ENCODE data around the gene TTF1.

Gene TTF1, protein sequence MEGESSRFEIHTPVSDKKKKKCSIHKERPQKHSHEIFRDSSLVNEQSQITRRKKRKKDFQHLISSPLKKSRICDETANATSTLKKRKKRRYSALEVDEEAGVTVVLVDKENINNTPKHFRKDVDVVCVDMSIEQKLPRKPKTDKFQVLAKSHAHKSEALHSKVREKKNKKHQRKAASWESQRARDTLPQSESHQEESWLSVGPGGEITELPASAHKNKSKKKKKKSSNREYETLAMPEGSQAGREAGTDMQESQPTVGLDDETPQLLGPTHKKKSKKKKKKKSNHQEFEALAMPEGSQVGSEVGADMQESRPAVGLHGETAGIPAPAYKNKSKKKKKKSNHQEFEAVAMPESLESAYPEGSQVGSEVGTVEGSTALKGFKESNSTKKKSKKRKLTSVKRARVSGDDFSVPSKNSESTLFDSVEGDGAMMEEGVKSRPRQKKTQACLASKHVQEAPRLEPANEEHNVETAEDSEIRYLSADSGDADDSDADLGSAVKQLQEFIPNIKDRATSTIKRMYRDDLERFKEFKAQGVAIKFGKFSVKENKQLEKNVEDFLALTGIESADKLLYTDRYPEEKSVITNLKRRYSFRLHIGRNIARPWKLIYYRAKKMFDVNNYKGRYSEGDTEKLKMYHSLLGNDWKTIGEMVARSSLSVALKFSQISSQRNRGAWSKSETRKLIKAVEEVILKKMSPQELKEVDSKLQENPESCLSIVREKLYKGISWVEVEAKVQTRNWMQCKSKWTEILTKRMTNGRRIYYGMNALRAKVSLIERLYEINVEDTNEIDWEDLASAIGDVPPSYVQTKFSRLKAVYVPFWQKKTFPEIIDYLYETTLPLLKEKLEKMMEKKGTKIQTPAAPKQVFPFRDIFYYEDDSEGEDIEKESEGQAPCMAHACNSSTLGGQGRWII

GRCh38 chr9:132406554-132407122 is at the start of gene TTF1:
TSS of gene TTF1 (minus strand) at chr9:132406840. CDS start at chr9:132402821, 4,019 bp downstream.
- Mint-ChIP-seq H3K4me3 (peak within 1 kb of the TSS; percentile 75), H3K4me1 (peaks cover 59% of the 10 kb centered on the region), H3K27ac (peak within 1 kb of the TSS; percentile 69), H3K9me3 (no peaks in the 10 kb centered on the region), H3K36me3 (peaks cover 17% of the 10 kb centered on the region)
- DNase-seq (ENCODE audit: low spot score in 2 of 2): peak; percentile 78 to 92
- ATAC-seq: peak; percentile 94

DNA sequence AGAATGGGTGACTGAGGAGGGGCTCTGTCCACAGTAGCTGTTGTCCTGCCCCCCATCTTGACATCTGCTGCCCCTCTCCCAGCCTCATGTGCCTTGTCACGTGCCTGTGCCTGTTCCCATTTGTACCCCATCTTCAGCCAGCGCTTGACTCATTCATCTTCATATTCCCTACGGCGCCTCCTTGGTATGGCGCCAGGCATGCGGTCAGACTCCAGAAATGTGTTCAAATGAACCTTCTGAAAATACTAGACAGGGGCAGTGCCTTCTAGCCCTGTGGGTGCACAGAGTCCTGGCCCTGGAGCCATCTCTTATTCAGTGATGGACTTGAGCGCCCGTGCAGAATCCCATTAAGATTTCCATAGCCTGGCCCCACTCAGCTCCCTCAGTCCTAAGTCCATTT is 49.6 kb upstream of the TTF1 start:
- H3K4me3 Mint-ChIP-seq: no peak overlapping the region
- H3K36me3 Mint-ChIP-seq: peaks cover 12% of the 10 kb centered on the region
- H3K4me1 Mint-ChIP-seq: peaks cover 19% of the 10 kb centered on the region
- H3K27ac Mint-ChIP-seq: no peak overlapping the region
- no peak for ATAC-seq
- H3K9me3 Mint-ChIP-seq: no peaks in the 10 kb centered on the region
- DNase-seq (ENCODE audit: low spot score in 2 of 2): no peak

GRCh38 chr9:132451276-132451675 is 44.6 kb upstream of the TTF1 start:
- no peaks in the 10 kb centered on the region for H3K9me3 Mint-ChIP-seq
- ATAC-seq (peak; percentile 100), DNase-seq (ENCODE audit: low spot score in 2 of 2) (peak; percentile 29 to 72)
- no peak overlapping the region for H3K4me3 Mint-ChIP-seq
- H3K36me3 Mint-ChIP-seq: peaks cover 26% of the 10 kb centered on the region
- H3K4me1 Mint-ChIP-seq: peaks cover 30% of the 10 kb centered on the region
- H3K27ac Mint-ChIP-seq: no peak overlapping the region

- no peak overlapping the region for H3K27ac Mint-ChIP-seq
- ATAC-seq: no peak
- H3K36me3 Mint-ChIP-seq: peaks cover 21% of the 10 kb centered on the region
Measured at GRCh38 chr9:132447902-132448301, 41.3 kb upstream of the TTF1 start.

GRCh38 chr9:132447346-132447745 is 40.7 kb upstream of the TTF1 start:
- H3K9me3 Mint-ChIP-seq: no peaks in the 10 kb centered on the region
- peaks cover 21% of the 10 kb centered on the region for H3K36me3 Mint-ChIP-seq
- ATAC-seq: no peak
- DNase-seq (ENCODE audit: low spot score in 2 of 2): no peak
- H3K27ac Mint-ChIP-seq: no peak overlapping the region
- H3K4me1 Mint-ChIP-seq: peaks cover 25% of the 10 kb centered on the region
- no peak overlapping the region for H3K4me3 Mint-ChIP-seq

More at GRCh38 chr9:132447902-132448301, 41.3 kb upstream of the TTF1 start:
- Mint-ChIP-seq H3K9me3 (no peaks in the 10 kb centered on the region), H3K4me3 (no peak overlapping the region), H3K4me1 (peaks cover 27% of the 10 kb centered on the region)
- DNase-seq (ENCODE audit: low spot score in 2 of 2): no peak

- DNase-seq (ENCODE audit: low spot score in 2 of 2) (no peak), ATAC-seq (no peak)
- H3K36me3 Mint-ChIP-seq: peaks cover 21% of the 10 kb centered on the region
- no peak overlapping the region for H3K27ac Mint-ChIP-seq
- no peaks in the 10 kb centered on the region for H3K9me3 Mint-ChIP-seq
- no peak overlapping the region for H3K4me3 Mint-ChIP-seq
- H3K4me1 Mint-ChIP-seq: peaks cover 20% of the 10 kb centered on the region
Measured at GRCh38 chr9:132446887-132447286, 40.2 kb upstream of the TTF1 start.

DNA sequence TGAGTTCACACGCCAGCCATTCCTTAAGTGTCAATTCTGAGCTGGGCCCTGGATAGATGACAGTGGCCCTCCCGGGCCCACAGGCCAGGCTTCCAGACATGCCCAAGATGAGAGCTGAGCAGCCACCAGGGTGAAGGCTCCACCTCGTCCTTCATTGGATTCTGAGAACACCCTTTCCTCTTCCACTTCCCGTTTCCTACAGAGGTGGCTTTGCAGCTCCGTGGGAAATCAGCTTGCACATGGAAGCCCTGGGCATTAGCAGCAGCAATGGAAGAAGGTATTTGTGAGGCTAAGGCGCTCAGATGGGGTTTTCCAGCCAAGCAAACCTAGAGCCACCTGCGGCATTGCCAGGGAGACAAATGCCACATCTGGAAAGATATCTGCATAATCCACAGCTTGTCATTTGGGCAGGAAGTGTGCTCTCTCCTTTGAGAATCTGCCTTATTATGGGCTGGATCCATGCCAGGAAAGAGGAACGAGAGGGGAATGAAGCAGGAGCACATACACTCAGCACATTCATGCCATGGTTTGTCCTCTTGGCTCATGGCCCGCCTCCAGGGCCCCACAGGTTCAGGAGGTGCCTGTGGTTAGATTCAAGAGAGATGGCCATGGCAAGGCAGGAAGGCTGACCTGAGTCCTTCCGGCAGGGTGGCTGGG is 37.4 kb upstream of the TTF1 start:
- no peaks in the 10 kb centered on the region for H3K36me3 Mint-ChIP-seq
- no peak overlapping the region for H3K27ac Mint-ChIP-seq
- no peaks in the 10 kb centered on the region for H3K4me1 Mint-ChIP-seq
- ATAC-seq (no peak), DNase-seq (ENCODE audit: low spot score in 2 of 2) (no peak)
- H3K4me3 Mint-ChIP-seq: no peak overlapping the region
- no peaks in the 10 kb centered on the region for H3K9me3 Mint-ChIP-seq

- no peak overlapping the region for H3K4me3 Mint-ChIP-seq
- DNase-seq (ENCODE audit: low spot score in 2 of 2) (no peak), ATAC-seq (no peak)
- no peaks in the 10 kb centered on the region for H3K4me1 Mint-ChIP-seq
- no peaks in the 10 kb centered on the region for H3K36me3 Mint-ChIP-seq
- no peaks in the 10 kb centered on the region for H3K9me3 Mint-ChIP-seq
- no peak overlapping the region for H3K27ac Mint-ChIP-seq
Measured at GRCh38 chr9:132441404-132441803, 34.8 kb upstream of the TTF1 start.

DNA sequence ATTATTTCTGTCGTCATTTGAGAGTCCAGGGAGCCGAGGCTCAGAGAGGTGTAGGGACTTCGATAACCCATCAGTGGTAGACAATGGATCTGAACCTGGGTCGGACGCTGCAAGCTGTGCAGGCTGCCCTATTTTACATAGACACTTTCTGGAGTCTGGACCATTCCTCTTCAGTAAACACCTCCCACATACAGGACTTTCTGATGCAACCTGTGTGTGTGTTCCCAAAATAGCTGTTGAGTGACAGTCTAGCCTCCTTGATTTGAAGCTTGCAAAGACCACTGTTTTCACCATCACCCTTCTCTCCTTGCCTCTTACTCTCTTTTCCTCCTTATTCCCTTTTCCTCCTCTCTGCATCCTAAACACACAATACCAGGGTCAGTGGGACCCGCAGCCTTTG is 34.1 kb upstream of the TTF1 start:
- H3K27ac Mint-ChIP-seq: no peak overlapping the region

GRCh38 chr9:132439153-132439552 is 32.5 kb upstream of the TTF1 start:
- DNase-seq (ENCODE audit: low spot score in 2 of 2) (no peak), ATAC-seq (no peak)
- H3K4me3 Mint-ChIP-seq: no peak overlapping the region
- H3K27ac Mint-ChIP-seq: no peak overlapping the region
- H3K36me3 Mint-ChIP-seq: no peaks in the 10 kb centered on the region
- no peaks in the 10 kb centered on the region for H3K4me1 Mint-ChIP-seq
- no peaks in the 10 kb centered on the region for H3K9me3 Mint-ChIP-seq

More for the DNA sequence above, 34.1 kb upstream of the TTF1 start:
- Mint-ChIP-seq H3K4me1 (no peaks in the 10 kb centered on the region), H3K4me3 (no peak overlapping the region), H3K9me3 (no peaks in the 10 kb centered on the region), H3K36me3 (no peaks in the 10 kb centered on the region)
- no peak for DNase-seq (ENCODE audit: low spot score in 2 of 2)
- no peak for ATAC-seq

GRCh38 chr9:132434881-132435280 is 28.2 kb upstream of the TTF1 start:
- Mint-ChIP-seq H3K36me3 (no peaks in the 10 kb centered on the region), H3K9me3 (no peaks in the 10 kb centered on the region), H3K4me3 (no peak overlapping the region), H3K4me1 (no peaks in the 10 kb centered on the region), H3K27ac (no peak overlapping the region)
- DNase-seq (ENCODE audit: low spot score in 2 of 2) (no peak), ATAC-seq (no peak)

DNA sequence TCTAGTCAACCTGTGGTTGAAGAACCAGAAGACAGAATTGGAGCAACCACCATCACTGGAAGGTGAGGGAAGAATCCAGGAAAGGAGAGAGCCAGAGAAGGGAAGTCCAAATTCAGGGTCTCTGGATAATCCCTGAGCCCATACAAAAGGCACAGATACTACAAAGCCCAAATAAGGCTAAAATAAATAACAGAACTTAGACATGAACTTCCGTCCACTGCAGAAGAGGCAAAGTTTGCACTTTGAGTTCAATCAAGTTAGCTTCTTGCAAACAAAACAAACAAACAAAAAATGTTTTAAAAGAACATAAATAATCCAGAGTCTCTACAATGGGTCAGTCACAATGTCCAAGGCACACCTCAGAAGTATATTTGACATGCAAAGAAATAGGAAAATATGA is 24.4 kb upstream of the TTF1 start:
- Mint-ChIP-seq H3K4me1 (no peaks in the 10 kb centered on the region), H3K9me3 (no peaks in the 10 kb centered on the region), H3K36me3 (no peaks in the 10 kb centered on the region), H3K4me3 (no peak overlapping the region), H3K27ac (no peak overlapping the region)
- DNase-seq (ENCODE audit: low spot score in 2 of 2) (no peak), ATAC-seq (no peak)

DNA sequence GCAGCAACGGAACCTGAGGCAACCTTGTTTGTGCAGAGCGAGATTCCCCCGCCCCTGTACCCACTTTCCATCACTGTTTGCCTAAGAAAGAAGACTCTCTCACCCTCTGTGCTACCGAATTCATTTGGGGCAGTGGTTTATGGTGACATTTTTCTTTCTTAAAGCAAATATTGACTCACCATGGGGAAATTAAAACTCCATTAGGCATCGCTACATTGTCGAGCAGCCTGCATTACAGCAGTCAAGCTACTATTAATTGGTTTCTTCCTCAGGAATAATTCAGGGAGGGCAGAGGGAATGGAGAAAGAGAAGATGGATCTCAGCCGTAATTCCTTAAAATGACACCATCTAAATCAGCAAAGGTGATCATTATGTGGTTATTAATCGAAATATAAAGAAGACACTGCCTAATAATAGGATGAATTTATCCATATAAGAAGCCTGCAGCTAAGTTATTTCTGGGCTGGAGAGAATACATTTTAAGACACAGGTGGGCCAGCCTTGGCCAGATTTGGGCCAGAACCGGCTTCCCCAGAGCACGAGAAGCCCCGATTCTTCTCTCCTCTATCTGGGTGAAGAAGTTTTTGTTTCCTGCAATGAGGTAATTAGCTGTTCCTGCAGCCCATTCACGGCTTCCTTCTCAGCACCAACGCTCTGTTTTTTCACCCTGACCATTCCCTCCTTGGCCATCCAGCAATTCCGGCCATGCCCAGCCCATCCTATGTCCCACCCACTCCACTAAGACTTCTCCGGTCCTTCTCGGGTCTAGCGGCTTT is 20.2 kb upstream of the TTF1 start:
- DNase-seq (ENCODE audit: low spot score in 2 of 2) (no peak), ATAC-seq (no peak)
- H3K4me1 Mint-ChIP-seq: no peaks in the 10 kb centered on the region
- no peaks in the 10 kb centered on the region for H3K36me3 Mint-ChIP-seq
- no peak overlapping the region for H3K27ac Mint-ChIP-seq
- H3K9me3 Mint-ChIP-seq: no peaks in the 10 kb centered on the region
- H3K4me3 Mint-ChIP-seq: no peak overlapping the region

- no peaks in the 10 kb centered on the region for H3K36me3 Mint-ChIP-seq
- H3K27ac Mint-ChIP-seq: no peak overlapping the region
- no peaks in the 10 kb centered on the region for H3K9me3 Mint-ChIP-seq
- no peaks in the 10 kb centered on the region for H3K4me1 Mint-ChIP-seq
- DNase-seq (ENCODE audit: low spot score in 2 of 2) (no peak), ATAC-seq (no peak)
- H3K4me3 Mint-ChIP-seq: no peak overlapping the region
Measured at GRCh38 chr9:132425675-132426062, 19.0 kb upstream of the TTF1 start.

Measured in stimulated activated effector memory CD8-positive, alpha-beta T cell treated with anti-CD3 and anti-CD28 coated beads, Interleukin-12 subunit alpha, Interleukin-12 subunit beta, amount 100 ng/mL, for 72 hours (primary cell).